ENCODE data around the gene CD247.

DNA sequence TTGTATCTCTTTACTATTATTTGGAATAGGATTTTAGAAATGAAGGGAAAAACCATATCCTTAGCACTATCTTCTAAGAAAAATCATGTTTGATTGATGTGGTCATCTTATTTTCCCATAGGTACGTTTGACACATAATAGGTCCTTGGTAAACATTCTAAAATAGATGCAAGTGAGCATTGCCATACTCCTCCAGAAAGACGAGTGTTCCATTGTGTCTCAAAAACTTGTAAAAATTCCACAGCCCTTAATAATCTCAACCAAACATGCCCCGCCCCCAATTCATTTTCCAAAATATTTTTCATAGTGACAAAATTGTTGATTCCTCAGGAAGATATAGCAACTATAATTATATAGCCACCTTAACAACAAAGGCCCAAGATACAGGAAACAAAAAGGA, 113.4 kb downstream of the CD247 start:
- no peak for TF ChIP-seq POLR2A (IDR thresholded peaks at IDR 0.05; ENCODE audit: low read depth, low read length)
- TF ChIP-seq TAF1 (IDR thresholded peaks at IDR 0.05; ENCODE audit: low read depth, low read length): no peak
- TF ChIP-seq POLR2AphosphoS5 (IDR thresholded peaks at IDR 0.05; ENCODE audit: low read depth, low read length): no peak
- no peak for TF ChIP-seq PAX5 (IDR thresholded peaks at IDR 0.05; ENCODE audit: insufficient read depth, low read length, severe bottlenecking)
- no peak for TF ChIP-seq SPI1 (IDR thresholded peaks at IDR 0.05; ENCODE audit: low read depth, low read length)

Measured in GM12891 (cell line).